Chondrocyte (in vitro differentiated cells): ENCODE data around the gene FAR1. TPM values are rescaled to one million over a fixed set of nuclear protein-coding genes. Genes with fewer than 3 reads are reported as not detected.

Experiments
- DNase-seq: peaks from one replicate; pipeline ENCODE4 v3.0.0; 2021; ENCODE audit warnings: mixed read lengths, low spot score
- H3K27ac Mint-ChIP-seq: one replicate; pipeline ENCODE4 v1.8.0; 2021; ENCODE audit warnings: mild to moderate bottlenecking, moderate library complexity, mixed read lengths; ENCODE audit not compliant: unreplicated experiment
- H3K27me3 Mint-ChIP-seq: 2 replicates; pipeline ENCODE4 v1.8.0; 2021; ENCODE audit warnings: low read depth, mixed read lengths
- H3K36me3 Mint-ChIP-seq: 2 replicates; pipeline ENCODE4 v1.8.0; 2021; ENCODE audit warnings: low read depth, mixed read lengths
- H3K4me1 Mint-ChIP-seq: 2 replicates; pipeline ENCODE4 v1.8.0; 2021; ENCODE audit warnings: low read depth, mild to moderate bottlenecking, mixed read lengths
- H3K4me3 Mint-ChIP-seq: one replicate; pipeline ENCODE4 v1.8.0; 2021; ENCODE audit warnings: mild to moderate bottlenecking, moderate library complexity, mixed read lengths; ENCODE audit not compliant: unreplicated experiment
- H3K9me3 Mint-ChIP-seq: 2 replicates; pipeline ENCODE4 v1.8.0; 2021; ENCODE audit warnings: low read depth, mixed read lengths
- CTCF ChIP-seq: fragments of 200-600 bp; sonication (generic); IDR thresholded peaks from 2 replicates; pipeline ENCODE4 v1.5.0; 2021; ENCODE audit warnings: antibody characterized with exemption, mild to moderate bottlenecking, moderate library complexity
- total RNA-seq: library from RNA; stranded (reverse); gene quantifications from 3 replicates; pipeline ENCODE4 v1.2.1, GENCODE V29; 2021

The FAR1 gene
- total RNA-seq, 1 donor from 2014 or later: 74.6 TPM

GRCh38 chr11:13760115-13760514 is 91.6 kb downstream of the FAR1 start:
- Mint-ChIP-seq H3K36me3 (no peaks in the 10 kb centered on the region), H3K9me3 (no peaks in the 10 kb centered on the region), H3K27me3 (no peaks in the 10 kb centered on the region), H3K4me3 (no peak overlapping the region), H3K4me1 (peaks cover 21% of the 10 kb centered on the region), H3K27ac (no peak overlapping the region)
- no peak for DNase-seq
- TF ChIP-seq CTCF: no peak

GRCh38 chr11:13761250-13761649 is 92.8 kb downstream of the FAR1 start:
- H3K27ac Mint-ChIP-seq: no peak overlapping the region
- H3K36me3 Mint-ChIP-seq: no peaks in the 10 kb centered on the region
- no peak for TF ChIP-seq CTCF
- H3K4me3 Mint-ChIP-seq: no peak overlapping the region
- DNase-seq: no peak
- no peaks in the 10 kb centered on the region for H3K9me3 Mint-ChIP-seq
- peaks cover 27% of the 10 kb centered on the region for H3K4me1 Mint-ChIP-seq
- H3K27me3 Mint-ChIP-seq: no peaks in the 10 kb centered on the region

GRCh38 chr11:13761716-13762115 is 93.2 kb downstream of the FAR1 start:
- Mint-ChIP-seq H3K27ac (no peak overlapping the region), H3K27me3 (no peaks in the 10 kb centered on the region), H3K9me3 (no peaks in the 10 kb centered on the region), H3K4me3 (no peak overlapping the region), H3K4me1 (peaks cover 27% of the 10 kb centered on the region), H3K36me3 (no peaks in the 10 kb centered on the region)
- no peak for DNase-seq
- TF ChIP-seq CTCF: no peak

- H3K27me3 Mint-ChIP-seq: peaks cover 2% of the 10 kb centered on the region
- no peak overlapping the region for H3K4me3 Mint-ChIP-seq
- peaks cover 27% of the 10 kb centered on the region for H3K4me1 Mint-ChIP-seq
- no peak for DNase-seq
- peaks cover 2% of the 10 kb centered on the region for H3K36me3 Mint-ChIP-seq
- no peak overlapping the region for H3K27ac Mint-ChIP-seq
- no peaks in the 10 kb centered on the region for H3K9me3 Mint-ChIP-seq
- TF ChIP-seq CTCF: no peak
Observed at GRCh38 chr11:13762718-13763117, 94.2 kb downstream of the FAR1 start.

GRCh38 chr11:13763341-13763740 is 94.9 kb downstream of the FAR1 start:
- Mint-ChIP-seq H3K4me1 (peaks cover 27% of the 10 kb centered on the region), H3K4me3 (no peak overlapping the region), H3K27me3 (peaks cover 2% of the 10 kb centered on the region), H3K36me3 (peaks cover 2% of the 10 kb centered on the region), H3K27ac (no peak overlapping the region), H3K9me3 (no peaks in the 10 kb centered on the region)
- no peak for TF ChIP-seq CTCF
- DNase-seq: no peak
